HG03196 (cell line): Measurements from ENCODE around the gene TRAF4.

Experiments used
- ATAC-seq: cut with Tn5 transposase; IDR thresholded peaks from one replicate; pipeline ENCODE4 v1.9.1; 2021; ENCODE audit not compliant: unreplicated experiment

The TRAF4 gene, protein sequence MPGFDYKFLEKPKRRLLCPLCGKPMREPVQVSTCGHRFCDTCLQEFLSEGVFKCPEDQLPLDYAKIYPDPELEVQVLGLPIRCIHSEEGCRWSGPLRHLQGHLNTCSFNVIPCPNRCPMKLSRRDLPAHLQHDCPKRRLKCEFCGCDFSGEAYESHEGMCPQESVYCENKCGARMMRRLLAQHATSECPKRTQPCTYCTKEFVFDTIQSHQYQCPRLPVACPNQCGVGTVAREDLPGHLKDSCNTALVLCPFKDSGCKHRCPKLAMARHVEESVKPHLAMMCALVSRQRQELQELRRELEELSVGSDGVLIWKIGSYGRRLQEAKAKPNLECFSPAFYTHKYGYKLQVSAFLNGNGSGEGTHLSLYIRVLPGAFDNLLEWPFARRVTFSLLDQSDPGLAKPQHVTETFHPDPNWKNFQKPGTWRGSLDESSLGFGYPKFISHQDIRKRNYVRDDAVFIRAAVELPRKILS

DNA sequence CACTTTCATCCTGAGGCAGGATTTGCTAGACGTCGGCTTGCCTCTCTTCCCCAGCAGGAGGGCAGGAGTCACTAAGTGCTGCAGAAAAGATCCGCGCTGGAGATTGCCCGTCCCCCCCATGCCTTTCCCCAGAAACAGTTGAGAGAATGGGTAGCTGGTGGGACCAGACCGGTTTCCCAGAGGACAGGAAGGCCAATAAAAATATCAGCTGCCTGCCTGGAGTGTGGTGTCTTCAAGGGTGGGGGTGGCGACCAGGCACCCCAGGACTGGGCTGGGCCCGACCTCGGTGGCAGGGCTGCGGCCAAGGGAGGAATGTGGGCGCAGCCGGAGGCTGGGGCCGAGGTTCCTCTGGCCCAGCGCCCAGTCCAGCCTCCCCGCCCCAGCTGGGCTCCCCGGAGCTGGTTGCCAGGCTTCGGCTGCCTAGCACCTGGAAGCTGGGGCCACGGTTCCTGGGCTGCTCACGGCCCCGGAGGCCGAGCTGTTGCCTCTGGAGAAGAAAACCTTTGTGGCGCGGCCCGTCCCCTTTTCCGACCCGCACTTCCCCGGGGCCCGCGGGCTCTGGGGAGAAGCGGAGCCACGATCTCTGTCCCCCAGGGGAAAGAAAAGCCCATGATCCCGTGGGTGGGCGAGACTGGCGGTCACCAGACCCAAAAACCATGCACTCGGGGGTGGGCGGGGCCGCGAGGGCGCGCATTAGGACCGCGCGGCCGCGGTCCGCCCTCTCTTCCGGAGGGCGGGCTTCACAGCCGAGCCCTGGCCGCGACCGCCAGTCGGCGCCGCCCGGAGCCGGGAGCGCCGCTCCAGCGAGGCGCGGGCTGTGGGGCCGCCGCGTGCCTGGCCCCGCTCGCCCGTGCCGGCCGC is at the start of gene TRAF4:
TRAF4 (plus strand) TSS at position 769 of the 861 bp plus-strand sequence. CDS start 102 bp downstream, outside the sequence.
- ATAC-seq, result peak; percentile 52

- ATAC-seq, result no peak
These were observed 45.4 kb upstream of the TRAF4 start for GRCh38 chr17:28698253-28698941.

- no peak for ATAC-seq
These were observed 43.5 kb upstream of the TRAF4 start for GRCh38 chr17:28700278-28700677.

- no peak for ATAC-seq
These were observed 42.9 kb upstream of the TRAF4 start for GRCh38 chr17:28700830-28701492.

DNA sequence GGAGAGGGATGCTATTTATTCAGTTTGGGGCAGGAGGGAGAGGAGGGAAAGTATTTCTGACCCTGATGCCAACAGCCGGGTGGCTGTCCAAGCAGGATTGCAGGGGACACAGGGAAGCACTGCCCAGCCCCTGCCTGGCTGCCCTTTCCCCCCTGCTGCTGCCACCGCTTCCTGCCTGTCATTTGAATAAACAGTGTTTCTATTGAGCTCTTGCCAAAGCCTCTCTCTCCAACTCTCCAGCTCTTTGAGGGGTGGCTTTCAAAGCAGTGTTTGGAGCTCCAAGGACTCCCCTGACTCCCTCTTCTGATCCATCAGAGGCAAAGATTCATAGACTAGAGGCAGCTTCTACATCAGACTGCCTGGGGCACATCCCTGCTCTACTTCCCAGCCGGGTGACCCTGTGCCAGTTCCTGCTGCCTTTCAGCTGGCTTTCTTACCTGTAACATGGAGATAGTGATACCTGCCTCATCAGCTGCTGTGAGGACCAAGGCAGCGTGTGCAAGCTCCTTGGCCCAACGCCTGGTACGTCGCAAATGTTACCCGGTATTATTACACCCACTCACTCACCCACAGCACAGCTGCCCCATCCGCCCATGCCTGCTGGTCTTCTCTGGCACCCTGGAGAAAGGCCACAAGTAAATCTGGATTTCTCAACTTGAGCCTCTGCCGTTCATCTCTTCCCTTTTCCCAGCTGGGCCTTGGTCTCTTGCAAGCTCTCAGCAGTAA is 41.6 kb upstream of the TRAF4 start:
- no peak for ATAC-seq

GRCh38 chr17:28702752-28703150 is 41.1 kb upstream of the TRAF4 start:
- ATAC-seq, result no peak

GRCh38 chr17:28703552-28704218 is 40.1 kb upstream of the TRAF4 start:
- ATAC-seq, result no peak

DNA sequence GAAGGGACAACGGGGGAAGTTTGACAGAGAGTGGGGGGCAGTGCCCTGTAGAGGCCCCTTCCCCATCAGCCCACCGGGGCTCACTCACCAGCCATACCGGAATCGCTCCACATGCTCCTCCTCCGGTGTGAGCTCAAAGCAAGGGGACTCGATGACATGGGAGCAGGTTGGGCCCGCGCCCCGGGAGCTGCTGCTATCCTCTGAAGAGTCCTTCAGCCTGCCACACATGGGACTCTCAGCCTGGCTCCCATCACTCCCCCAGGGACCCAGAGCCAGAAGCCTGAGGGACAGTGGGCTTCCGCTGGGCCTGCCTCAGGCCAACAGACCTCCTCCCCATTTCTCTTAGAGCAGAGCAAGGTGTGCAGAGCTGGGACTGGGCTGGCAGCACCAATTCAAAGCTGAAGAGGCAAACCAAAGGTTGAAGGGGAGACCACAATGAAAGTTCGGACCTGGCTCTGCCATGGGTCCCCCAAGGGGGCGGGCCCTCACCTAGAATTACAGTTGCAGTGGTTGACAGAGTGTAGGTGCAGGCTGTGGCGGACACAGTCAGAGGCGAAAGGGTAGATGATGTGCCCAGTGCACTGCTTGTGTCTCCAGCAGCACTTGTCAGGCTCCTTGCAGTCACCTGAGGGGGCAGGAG is 39.5 kb upstream of the TRAF4 start:
- ATAC-seq, result no peak

- ATAC-seq, result no peak
These were observed 38.6 kb upstream of the TRAF4 start for GRCh38 chr17:28705074-28705659.

GRCh38 chr17:28705728-28706334 is 38.0 kb upstream of the TRAF4 start:
- no peak for ATAC-seq

GRCh38 chr17:28706471-28707338 is 37.1 kb upstream of the TRAF4 start:
- ATAC-seq, result no peak

DNA sequence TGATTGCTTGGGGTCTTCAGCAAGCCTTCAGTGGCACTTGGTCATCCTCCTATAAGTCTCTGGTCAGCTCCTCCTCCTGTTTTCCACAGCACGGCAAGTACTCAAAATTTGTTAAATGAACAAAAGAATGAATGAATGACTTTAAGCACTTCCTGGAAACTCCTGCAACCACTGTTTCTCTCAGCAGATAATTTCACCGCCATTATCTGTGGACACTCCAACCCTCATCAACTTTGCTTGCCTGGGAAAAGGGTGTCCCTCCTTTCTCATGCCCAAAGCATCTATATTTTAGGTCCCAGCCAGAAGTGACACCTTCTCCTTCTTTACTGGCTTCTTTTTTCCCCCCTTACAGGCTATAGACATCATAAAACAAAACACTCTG is 36.5 kb upstream of the TRAF4 start:
- ATAC-seq, result no peak

DNA sequence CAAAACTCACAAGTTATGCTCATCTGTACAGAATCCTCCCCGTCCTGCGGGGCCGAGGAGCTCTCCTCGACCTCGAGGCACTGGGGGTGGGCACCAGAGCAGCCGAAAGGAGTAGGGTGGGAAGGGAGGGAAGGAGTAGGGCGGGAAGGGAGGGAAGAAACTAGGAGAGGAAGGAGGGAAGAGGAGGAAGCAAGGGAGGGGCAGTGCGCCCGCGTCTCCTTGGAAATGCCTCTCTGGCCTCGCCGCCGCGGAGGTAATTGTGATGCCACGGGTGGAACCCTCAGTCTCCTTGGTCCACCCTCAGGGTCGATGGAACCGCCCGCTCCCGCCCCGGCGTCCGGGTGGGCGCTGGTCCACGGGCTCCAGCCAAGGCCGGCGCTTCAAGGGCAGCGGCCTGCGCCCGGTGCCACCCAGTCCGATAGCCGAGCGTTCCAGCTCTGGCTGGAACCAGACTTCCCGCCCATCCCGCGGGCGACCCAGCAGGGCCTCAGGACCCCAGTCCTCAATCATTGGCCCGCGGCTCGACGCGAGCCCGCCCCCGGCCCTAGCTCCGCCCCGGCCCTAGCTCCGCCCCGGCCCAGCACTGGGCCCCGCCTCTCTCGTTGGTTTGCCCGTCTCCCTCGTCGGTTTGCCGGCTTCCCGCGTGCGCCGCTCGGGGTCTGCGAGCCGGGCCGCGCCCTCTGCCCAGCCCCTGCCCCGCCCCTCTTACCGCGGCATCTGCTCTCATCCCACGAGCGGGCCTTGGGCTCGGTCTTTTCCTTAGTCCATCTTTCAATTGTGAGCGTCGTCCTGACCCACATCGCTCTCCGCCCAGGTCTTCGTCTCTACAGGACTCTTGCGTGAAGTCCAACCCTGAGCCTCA is 32.7 kb upstream of the TRAF4 start:
- ATAC-seq, result peak; percentile 65

DNA sequence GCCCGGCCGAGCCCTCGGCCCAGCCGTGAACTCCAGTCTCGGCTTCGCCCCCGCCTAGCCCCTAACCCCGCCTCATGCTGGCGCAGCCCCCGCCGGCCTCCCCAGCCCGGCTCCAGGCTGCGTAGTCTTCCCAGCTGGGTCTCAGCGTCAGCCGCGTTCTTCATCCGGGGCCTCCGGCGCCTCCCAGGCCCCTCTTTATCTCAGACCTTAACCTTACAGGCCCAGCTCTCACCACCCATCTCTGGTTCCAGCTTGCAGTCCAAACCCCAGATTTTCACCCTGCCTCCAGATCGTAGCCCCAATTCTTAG is 32.1 kb upstream of the TRAF4 start, which contains the start of gene PROCA1:
PROCA1 (minus strand) TSS at position 166 of the 309 bp plus-strand sequence. CDS start 228 bp downstream, outside the sequence.
- no peak for ATAC-seq

DNA sequence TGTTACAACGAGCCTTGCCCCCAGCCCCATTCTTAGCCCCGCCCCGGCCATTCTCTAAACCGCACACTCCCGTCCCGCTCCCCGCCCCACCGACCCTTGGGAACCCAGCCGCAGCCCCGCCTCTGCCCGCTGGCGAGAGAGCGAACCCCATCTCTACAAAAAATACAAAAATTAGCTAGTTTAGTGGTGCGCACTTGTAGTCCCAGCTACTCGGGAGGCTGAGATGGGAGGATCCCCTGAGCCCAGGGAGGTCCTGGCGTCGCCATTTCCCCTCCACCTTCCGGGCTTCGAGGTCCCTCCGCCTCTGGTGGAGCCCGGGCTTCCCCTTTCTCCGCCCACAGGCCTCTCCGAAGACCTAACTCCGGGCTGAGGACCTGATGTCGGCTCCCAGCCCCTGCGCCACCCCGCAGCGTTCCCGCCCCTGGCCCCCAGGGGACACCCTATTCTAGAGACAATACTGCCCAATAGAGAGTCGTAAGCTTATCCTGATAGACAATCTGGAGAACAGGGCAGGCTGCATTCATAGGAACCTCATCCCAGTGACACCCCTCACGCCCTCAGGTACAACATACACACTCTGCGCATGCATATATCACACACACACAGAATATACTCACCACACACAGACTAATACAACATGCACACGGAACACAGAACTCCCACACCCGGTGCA is 31.6 kb upstream of the TRAF4 start:
- ATAC-seq, result no peak
